Natural killer cell (primary cell): ENCODE data around the gene GPHA2. TPM values are rescaled to one million over a fixed set of nuclear protein-coding genes. Genes with fewer than 3 reads are reported as not detected.

Experiments
- ATAC-seq, 3 donors: fragments of 150-1000 bp in 2 of 3; fragments of 200-7000 bp in 1 of 3; cut with Tn5 transposase; 1 replicate in 1 of 3; 2 replicates in 2 of 3; pipeline ENCODE4 v1.10.0; 2021; ENCODE audit warnings: mild to moderate bottlenecking in 2 of 3, moderate library complexity in 2 of 3
- DNase-seq, 2 donors: peaks; one replicate each; pipeline versions ENCODE4 v3.0.0 to v3.0.0-alpha.2; 2013 to 2021; ENCODE audit warnings: mixed read lengths in 1 of 2
- H3K27ac ChIP-seq: one replicate; pipeline ENCODE4 v1.5.1; 2013; ENCODE audit warnings: mild to moderate bottlenecking, low read length
- H3K27me3 ChIP-seq: one replicate; pipeline ENCODE4 v1.6.1; 2013; ENCODE audit warnings: low read length; ENCODE audit not compliant: control insufficient read depth, insufficient read depth
- H3K36me3 ChIP-seq: one replicate; pipeline ENCODE4 v1.6.1; 2013; ENCODE audit warnings: low read length; ENCODE audit not compliant: control insufficient read depth, insufficient read depth
- H3K4me1 ChIP-seq: one replicate; pipeline ENCODE4 v1.6.1; 2013; ENCODE audit warnings: low read length; ENCODE audit not compliant: control insufficient read depth, insufficient read depth
- H3K4me3 ChIP-seq: one replicate; pipeline ENCODE4 v1.5.1; 2013; ENCODE audit warnings: low read length
- H3K9me3 ChIP-seq: one replicate; pipeline ENCODE4 v1.6.1; 2013; ENCODE audit warnings: low read length; ENCODE audit not compliant: control insufficient read depth, insufficient read depth
- H3K27ac Mint-ChIP-seq, 2 donors: one replicate each; pipeline ENCODE4 v1.8.0; 2022; ENCODE audit warnings: mild to moderate bottlenecking in 2 of 2, mixed read lengths in 2 of 2, moderate library complexity in 1 of 2
- H3K27me3 Mint-ChIP-seq, 2 donors: one replicate each; pipeline ENCODE4 v1.8.0; 2022; ENCODE audit warnings: low read depth in 2 of 2, mixed read lengths in 2 of 2
- H3K36me3 Mint-ChIP-seq: one replicate; pipeline ENCODE4 v1.8.0; 2022; ENCODE audit warnings: mixed read lengths
- H3K4me1 Mint-ChIP-seq, 2 donors: one replicate each; pipeline ENCODE4 v1.8.0; 2022; ENCODE audit warnings: mixed read lengths in 2 of 2
- H3K4me3 Mint-ChIP-seq: one replicate; pipeline ENCODE4 v1.8.0; 2022; ENCODE audit warnings: mild to moderate bottlenecking, moderate library complexity, mixed read lengths
- H3K9me3 Mint-ChIP-seq, 2 donors: one replicate each; pipeline ENCODE4 v1.8.0; 2022; ENCODE audit warnings: mixed read lengths in 2 of 2
- CTCF ChIP-seq: fragments of 200-600 bp; IDR thresholded peaks from one replicate; pipeline ENCODE4 v1.8.0; 2022; ENCODE audit warnings: antibody characterized with exemption
- WGBS: methylation state at CpG from one replicate; pipeline ENCODE4 v1.1.7; 2013; ENCODE audit warnings: missing lambda C conversion rate; ENCODE audit not compliant: insufficient coverage; 5-methylcytosine and 5-hydroxymethylcytosine counted together
- intact Hi-C: fragments of 100-400 bp; cut with micrococcal nuclease; formaldehyde crosslinking; loops from one replicate; pipeline ENCODE4 v1.14.2; 2022
- total RNA-seq, 4 donors: library from RNA; stranded (reverse); fragments of 120-200 nt in 1 of 4; gene quantifications; one replicate each; pipeline versions ENCODE4 v1.2.3 to v1.2.4, GENCODE V29; 2013 to 2022

The GPHA2 gene
- total RNA-seq, 3 donors from 2014 or later (not counting 1 experiment from before 2014, with no cell fraction given): not detected

GRCh38 chr11:64932324-64932723 lies 3.4 kb downstream of the GPHA2 start:
- peaks cover 30% of the 10 kb centered on the region for H3K36me3 ChIP-seq
- no peaks in the 10 kb centered on the region for H3K36me3 Mint-ChIP-seq
- WGBS: 88% methylated on average over 2 of the region's 5 CpGs
- intact Hi-C loops: no loop called here
- no peaks in the 10 kb centered on the region for H3K4me1 ChIP-seq
- no peak overlapping the region for H3K4me3 Mint-ChIP-seq
- H3K4me3 ChIP-seq: no peak overlapping the region
- H3K27me3 ChIP-seq: no peaks in the 10 kb centered on the region
- no peak for TF ChIP-seq CTCF
- H3K27ac Mint-ChIP-seq: no peak overlapping the region
- no peak overlapping the region for H3K27ac ChIP-seq
- H3K4me1 Mint-ChIP-seq: no peaks in the 10 kb centered on the region
- DNase-seq: no peak
- no peaks in the 10 kb centered on the region for H3K9me3 Mint-ChIP-seq
- H3K9me3 ChIP-seq: no peaks in the 10 kb centered on the region
- no peaks in the 10 kb centered on the region for H3K27me3 Mint-ChIP-seq
- no peak for ATAC-seq

GRCh38 chr11:64931290-64931689 lies 4.4 kb downstream of the GPHA2 start:
- H3K27ac Mint-ChIP-seq: no peak overlapping the region
- H3K4me1 ChIP-seq: no peaks in the 10 kb centered on the region
- no peaks in the 10 kb centered on the region for H3K36me3 Mint-ChIP-seq
- H3K9me3 ChIP-seq: no peaks in the 10 kb centered on the region
- no peaks in the 10 kb centered on the region for H3K9me3 Mint-ChIP-seq
- no peak overlapping the region for H3K27ac ChIP-seq
- 96% methylated on average over 5 of the region's 7 CpGs for WGBS
- no peak overlapping the region for H3K4me3 Mint-ChIP-seq
- peaks cover 30% of the 10 kb centered on the region for H3K36me3 ChIP-seq
- DNase-seq (no peak), ATAC-seq (no peak)
- no peaks in the 10 kb centered on the region for H3K27me3 Mint-ChIP-seq
- TF ChIP-seq CTCF: no peak
- intact Hi-C loops: no loop called here
- H3K4me1 Mint-ChIP-seq: peaks cover 0 to 3% of the 10 kb centered on the region in 2 donors
- no peaks in the 10 kb centered on the region for H3K27me3 ChIP-seq
- H3K4me3 ChIP-seq: no peak overlapping the region

DNA sequence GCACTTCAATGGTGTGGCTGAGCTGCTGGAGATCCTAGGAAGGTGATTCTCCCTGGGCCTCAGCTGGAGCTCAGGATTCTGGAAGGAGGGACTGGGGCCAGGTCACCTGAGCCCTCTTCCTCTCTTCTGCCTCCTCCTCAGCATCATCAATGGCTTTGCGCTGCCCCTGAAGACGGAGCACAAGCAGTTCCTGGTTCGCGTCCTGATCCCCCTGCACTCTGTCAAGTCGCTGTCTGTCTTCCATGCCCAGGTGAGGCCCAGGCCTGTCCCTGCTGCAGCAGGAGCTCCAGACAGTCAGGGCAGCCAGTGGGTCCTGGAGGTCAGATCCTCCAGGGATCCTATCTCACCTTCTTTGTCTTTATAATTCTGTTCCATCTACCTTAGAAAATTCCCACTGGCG lies 5.4 kb downstream of the GPHA2 start:
- Histone ChIP-seq H3K4me1 (peaks cover 7% of the 10 kb centered on the region), H3K27ac (no peak overlapping the region), H3K4me3 (no peak overlapping the region), H3K36me3 (peaks cover 30% of the 10 kb centered on the region), H3K27me3 (no peaks in the 10 kb centered on the region), H3K9me3 (no peaks in the 10 kb centered on the region)
- intact Hi-C loops: no loop called here
- DNase-seq: no peak
- Mint-ChIP-seq H3K4me3 (no peak overlapping the region), H3K4me1 (peaks cover 0 to 7% of the 10 kb centered on the region in 2 donors), H3K27me3 (no peaks in the 10 kb centered on the region), H3K27ac (no peak overlapping the region), H3K36me3 (no peaks in the 10 kb centered on the region), H3K9me3 (no peaks in the 10 kb centered on the region)
- 98% methylated on average over 6 of the region's 6 CpGs for WGBS
- no peak for ATAC-seq
- TF ChIP-seq CTCF: no peak

DNA sequence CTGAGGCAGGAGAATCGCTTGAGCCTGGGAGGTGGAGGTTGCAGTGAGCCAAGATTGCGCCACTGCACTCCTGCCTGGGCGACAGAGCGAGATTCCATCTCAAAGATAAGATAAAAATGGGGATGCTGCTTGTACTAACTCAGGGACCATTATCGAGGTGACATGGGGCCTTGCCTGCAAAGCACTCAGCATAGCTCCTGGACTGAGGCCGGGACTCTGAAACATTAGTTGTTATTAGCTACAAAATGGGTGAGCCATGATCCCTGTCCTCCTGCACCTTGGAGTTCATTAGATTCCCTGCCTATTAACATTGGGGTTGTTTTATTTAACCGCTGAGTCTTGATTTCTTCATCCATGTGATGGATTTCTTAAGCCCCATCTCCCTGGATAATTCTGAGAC lies 6.1 kb downstream of the GPHA2 start:
- intact Hi-C loops: no loop called here
- Histone ChIP-seq H3K36me3 (peaks cover 30% of the 10 kb centered on the region), H3K4me1 (peaks cover 13% of the 10 kb centered on the region)

More for the DNA sequence above, 6.1 kb downstream of the GPHA2 start:
- Mint-ChIP-seq H3K9me3 (no peaks in the 10 kb centered on the region), H3K36me3 (no peaks in the 10 kb centered on the region), H3K4me3 (no peak overlapping the region), H3K4me1 (peaks cover 0 to 15% of the 10 kb centered on the region in 2 donors), H3K27me3 (no peaks in the 10 kb centered on the region), H3K27ac (no peak overlapping the region)
- 95% methylated on average over 7 of the region's 7 CpGs for WGBS
- Histone ChIP-seq H3K27ac (no peak overlapping the region), H3K27me3 (no peaks in the 10 kb centered on the region), H3K9me3 (no peaks in the 10 kb centered on the region), H3K4me3 (no peak overlapping the region)
- no peak for ATAC-seq
- TF ChIP-seq CTCF: no peak
- no peak for DNase-seq
